HUES64 (cell line): ENCODE measurements around the gene URM1.

ENCODE experiments used
- H3K27ac ChIP-seq: 2 replicates; pipeline ENCODE4 v1.7.0; 2013; ENCODE audit warnings: low read depth, low read length, inconsistent platforms
- H3K27me3 ChIP-seq: 2 replicates; pipeline ENCODE4 v1.6.1; 2013; ENCODE audit warnings: mild to moderate bottlenecking, low read length; ENCODE audit not compliant: insufficient read depth
- H3K36me3 ChIP-seq: 2 replicates; pipeline ENCODE4 v1.6.1; 2013; ENCODE audit warnings: mild to moderate bottlenecking, low read length; ENCODE audit not compliant: insufficient read depth
- H3K4me1 ChIP-seq: 2 replicates; pipeline ENCODE4 v1.6.1; 2013; ENCODE audit warnings: mild to moderate bottlenecking, low read length, moderate library complexity; ENCODE audit not compliant: insufficient read depth
- H3K4me3 ChIP-seq: 2 replicates; pipeline ENCODE4 v1.5.1; 2013; ENCODE audit warnings: mild to moderate bottlenecking, low read length, moderate library complexity
- H3K9ac ChIP-seq: 2 replicates; pipeline ENCODE4 v1.6.1; 2013; ENCODE audit warnings: mild to moderate bottlenecking, low read depth, low read length
- H3K9me3 ChIP-seq: 2 replicates; pipeline ENCODE4 v1.6.1; 2013; ENCODE audit warnings: low read depth, low read length; ENCODE audit not compliant: insufficient read depth
- WGBS: fragments of 150-250, 120-280 bp; methylation state at CpG from one replicate; pipeline ENCODE4 v1.1.7; 2013; ENCODE audit warnings: missing lambda C conversion rate; 5-methylcytosine and 5-hydroxymethylcytosine counted together

The URM1 gene

GRCh38 chr9:128389395-128390149 is 18.4 kb downstream of the URM1 start:
- H3K27me3 ChIP-seq, result peaks cover 100% of the 10 kb centered on the region
- peaks cover 18% of the 10 kb centered on the region for H3K36me3 ChIP-seq
- H3K9me3 ChIP-seq, result no peaks in the 10 kb centered on the region
- H3K9ac ChIP-seq, result no peak overlapping the region
- no peak overlapping the region for H3K4me3 ChIP-seq
- 70% methylated on average over 13 of the region's 13 CpGs for WGBS
- H3K4me1 ChIP-seq, result peaks cover 47% of the 10 kb centered on the region
- no peak overlapping the region for H3K27ac ChIP-seq

GRCh38 chr9:128390150-128390812 is 19.1 kb downstream of the URM1 start:
- peaks cover 40% of the 10 kb centered on the region for H3K4me1 ChIP-seq
- no peak overlapping the region for H3K9ac ChIP-seq
- H3K9me3 ChIP-seq, result no peaks in the 10 kb centered on the region
- peaks cover 100% of the 10 kb centered on the region for H3K27me3 ChIP-seq
- peaks cover 18% of the 10 kb centered on the region for H3K36me3 ChIP-seq
- no peak overlapping the region for H3K4me3 ChIP-seq
- H3K27ac ChIP-seq, result no peak overlapping the region
- WGBS, result 72% methylated on average over 11 of the region's 11 CpGs

DNA sequence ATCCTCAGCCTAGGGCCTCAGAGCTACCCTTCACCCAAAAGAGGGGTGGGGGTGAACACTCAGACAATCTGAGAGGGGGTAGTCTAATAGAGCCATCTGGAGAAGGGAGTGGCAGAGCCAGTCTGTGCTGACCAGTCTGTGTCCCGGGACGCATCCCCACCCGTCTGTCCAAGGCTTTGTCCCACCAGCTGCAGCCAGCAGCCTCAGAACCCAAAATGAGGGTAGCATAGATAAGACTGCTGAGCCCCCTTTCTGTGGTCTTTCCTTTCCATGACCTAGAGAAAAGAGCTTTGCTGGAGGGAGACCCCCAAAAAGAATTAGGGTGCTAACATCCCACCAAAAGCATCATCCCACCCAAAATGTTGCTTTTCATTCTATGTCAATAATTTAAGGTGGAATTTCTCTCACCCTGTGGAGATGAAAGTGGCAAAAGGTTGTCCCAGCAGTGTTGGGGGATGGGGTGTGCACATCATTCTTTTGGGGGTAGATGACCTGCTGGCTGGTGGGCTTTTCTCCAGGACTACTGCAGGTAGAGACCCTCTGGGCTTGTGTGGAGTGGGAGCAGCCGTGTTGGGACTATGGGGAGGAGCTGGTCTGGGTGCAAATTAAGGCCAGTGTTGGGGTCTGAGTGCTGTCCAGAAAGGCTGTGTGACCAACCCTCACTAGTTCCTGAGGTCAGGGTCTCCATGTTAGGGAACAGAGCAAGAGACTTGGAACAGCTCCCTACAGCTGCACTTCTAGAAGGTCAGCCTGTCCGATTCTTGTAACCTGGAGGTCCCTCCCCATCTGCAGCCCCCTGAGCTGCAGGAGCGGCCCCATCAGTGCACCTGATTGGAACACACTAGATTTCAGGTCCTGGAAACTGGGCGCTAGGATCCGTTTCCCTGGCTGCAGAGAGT is 19.9 kb downstream of the URM1 start:
- Histone ChIP-seq H3K27ac (no peak overlapping the region), H3K9ac (no peak overlapping the region), H3K36me3 (peaks cover 18% of the 10 kb centered on the region), H3K4me1 (peaks cover 33% of the 10 kb centered on the region), H3K4me3 (peak overlapping the region; percentile 51; the same call in 1 of the 2 replicates), H3K9me3 (no peaks in the 10 kb centered on the region), H3K27me3 (peaks cover 100% of the 10 kb centered on the region)
- WGBS, result 77% methylated on average over 7 of the region's 8 CpGs

- H3K4me3 ChIP-seq, result peak overlapping the region; percentile 51; the same call in 1 of the 2 replicates
- H3K4me1 ChIP-seq, result peaks cover 35% of the 10 kb centered on the region
- H3K27ac ChIP-seq, result no peak overlapping the region
- 5% methylated on average over 21 of the region's 21 CpGs for WGBS
- no peaks in the 10 kb centered on the region for H3K9me3 ChIP-seq
- H3K27me3 ChIP-seq, result peaks cover 100% of the 10 kb centered on the region
- H3K9ac ChIP-seq, result no peak overlapping the region
- peaks cover 18% of the 10 kb centered on the region for H3K36me3 ChIP-seq
Measured at GRCh38 chr9:128391956-128392301, 20.8 kb downstream of the URM1 start.

DNA sequence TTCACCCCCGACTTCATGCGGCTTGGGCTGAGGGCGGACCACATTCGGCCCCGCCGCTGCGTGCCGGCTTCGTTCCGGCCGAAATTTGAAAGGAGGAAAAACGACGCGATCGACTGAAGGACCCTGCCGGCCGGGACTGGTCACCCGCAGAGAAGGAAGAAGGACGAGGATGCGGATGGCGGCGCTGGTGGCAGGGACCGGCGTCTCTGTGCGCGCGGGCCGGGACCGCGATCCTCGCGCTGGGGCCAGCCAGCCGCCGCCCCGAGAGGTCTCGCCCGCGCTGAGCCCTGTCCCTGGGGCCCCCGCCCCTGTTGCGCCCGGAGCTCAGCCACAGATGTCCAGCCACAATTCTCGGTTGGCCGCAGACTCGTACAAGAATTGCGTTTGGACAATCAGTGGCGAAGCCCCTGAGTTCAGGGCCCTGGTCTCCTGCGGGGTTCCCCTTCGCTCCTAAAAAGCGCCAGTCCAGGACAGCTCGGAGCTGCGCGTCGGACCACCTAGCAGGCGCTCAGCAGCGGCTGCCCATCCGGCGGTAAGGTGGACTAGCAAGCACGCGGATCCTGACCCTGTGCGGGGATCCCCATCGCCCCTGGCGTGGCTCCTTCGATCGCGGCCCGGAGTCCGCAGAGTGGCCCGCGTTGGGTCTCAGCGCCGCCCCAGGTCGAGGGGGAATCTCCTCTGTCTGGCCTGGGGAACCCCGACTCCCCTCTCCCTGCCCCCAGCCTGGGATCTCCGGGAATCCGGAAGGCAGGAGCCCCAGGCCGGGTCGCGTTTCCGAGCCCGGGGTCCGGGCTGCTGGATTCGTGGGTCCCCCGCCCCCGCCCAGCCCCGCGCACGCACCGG is 21.3 kb downstream of the URM1 start:
- peaks cover 15% of the 10 kb centered on the region for H3K36me3 ChIP-seq
- no peaks in the 10 kb centered on the region for H3K9me3 ChIP-seq
- under 1% methylated on average over 88 of the region's 88 CpGs for WGBS
- peaks cover 100% of the 10 kb centered on the region for H3K27me3 ChIP-seq
- H3K4me1 ChIP-seq, result peaks cover 38% of the 10 kb centered on the region
- peak overlapping the region; percentile 51 for H3K4me3 ChIP-seq
- peak overlapping the region; percentile 58; the same call in 1 of the 2 replicates for H3K27ac ChIP-seq
- H3K9ac ChIP-seq, result peak overlapping the region; percentile 53; the same call in 1 of the 2 replicates

DNA sequence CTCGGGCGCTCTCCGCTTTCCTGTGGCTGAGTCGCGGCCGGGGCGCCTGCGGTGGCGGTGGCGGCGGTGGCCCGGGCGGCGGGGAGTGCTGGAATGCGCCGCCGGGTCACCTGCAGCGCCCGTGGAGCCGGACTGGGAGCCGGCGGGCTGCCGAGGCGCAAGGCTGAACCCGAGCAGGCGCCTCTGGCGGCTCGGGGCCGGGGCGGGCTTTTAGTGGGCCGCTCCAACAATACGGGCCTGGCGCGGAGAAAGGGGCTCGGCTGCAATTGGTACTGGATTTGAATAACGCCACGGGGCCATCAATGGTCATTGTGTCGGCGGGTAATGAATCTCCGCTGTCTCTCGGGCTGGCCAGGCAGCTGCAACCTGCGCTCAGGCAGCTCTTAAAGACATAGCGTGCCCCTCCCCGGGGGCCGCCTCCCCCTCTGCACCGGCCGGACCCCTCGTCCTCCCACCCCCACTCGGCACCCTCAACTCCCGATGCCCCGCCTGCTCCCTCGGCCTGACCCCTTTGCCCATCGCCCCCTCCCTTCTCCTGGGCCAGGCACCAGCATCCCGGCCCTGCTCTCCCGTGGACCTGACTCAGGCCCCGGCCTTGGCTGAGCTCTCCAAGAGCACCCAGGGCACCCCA is 22.1 kb downstream of the URM1 start:
- H3K4me3 ChIP-seq, result peak overlapping the region; percentile 51
- H3K36me3 ChIP-seq, result peaks cover 8% of the 10 kb centered on the region
- H3K27me3 ChIP-seq, result peaks cover 100% of the 10 kb centered on the region
- no peaks in the 10 kb centered on the region for H3K9me3 ChIP-seq
- 1% methylated on average over 56 of the region's 56 CpGs for WGBS
- peak overlapping the region; percentile 58; the same call in 1 of the 2 replicates for H3K27ac ChIP-seq
- H3K9ac ChIP-seq, result no peak overlapping the region
- H3K4me1 ChIP-seq, result peaks cover 39% of the 10 kb centered on the region

DNA sequence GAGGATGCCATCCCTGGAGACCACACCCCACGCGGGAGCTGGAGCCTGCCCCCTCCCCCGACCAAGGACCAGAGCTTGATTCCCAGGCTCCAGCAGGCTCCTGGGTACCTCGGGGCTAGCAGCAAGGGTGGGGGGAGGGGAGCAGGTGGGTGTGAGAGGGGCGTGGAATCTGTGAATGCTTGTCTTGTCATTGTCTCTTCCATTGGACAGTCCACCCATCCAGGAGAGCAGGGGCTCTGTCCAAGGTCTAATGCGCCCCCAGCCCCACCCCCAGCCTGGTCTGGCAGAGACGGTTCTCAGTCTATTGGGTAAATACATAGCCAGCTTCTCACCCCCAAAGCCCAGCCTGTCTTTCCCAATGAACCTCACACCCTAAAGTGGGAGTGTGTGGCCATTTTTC is 22.8 kb downstream of the URM1 start:
- Histone ChIP-seq H3K9ac (no peak overlapping the region), H3K4me3 (peak overlapping the region; percentile 51; the same call in 1 of the 2 replicates), H3K27ac (no peak overlapping the region; the same call in 1 of the 2 replicates), H3K36me3 (peaks cover under 1% of the 10 kb centered on the region; the same call in 1 of the 2 replicates), H3K4me1 (peaks cover 39% of the 10 kb centered on the region), H3K27me3 (peaks cover 100% of the 10 kb centered on the region), H3K9me3 (no peaks in the 10 kb centered on the region)
- WGBS, result 10% methylated on average over 7 of the region's 7 CpGs

DNA sequence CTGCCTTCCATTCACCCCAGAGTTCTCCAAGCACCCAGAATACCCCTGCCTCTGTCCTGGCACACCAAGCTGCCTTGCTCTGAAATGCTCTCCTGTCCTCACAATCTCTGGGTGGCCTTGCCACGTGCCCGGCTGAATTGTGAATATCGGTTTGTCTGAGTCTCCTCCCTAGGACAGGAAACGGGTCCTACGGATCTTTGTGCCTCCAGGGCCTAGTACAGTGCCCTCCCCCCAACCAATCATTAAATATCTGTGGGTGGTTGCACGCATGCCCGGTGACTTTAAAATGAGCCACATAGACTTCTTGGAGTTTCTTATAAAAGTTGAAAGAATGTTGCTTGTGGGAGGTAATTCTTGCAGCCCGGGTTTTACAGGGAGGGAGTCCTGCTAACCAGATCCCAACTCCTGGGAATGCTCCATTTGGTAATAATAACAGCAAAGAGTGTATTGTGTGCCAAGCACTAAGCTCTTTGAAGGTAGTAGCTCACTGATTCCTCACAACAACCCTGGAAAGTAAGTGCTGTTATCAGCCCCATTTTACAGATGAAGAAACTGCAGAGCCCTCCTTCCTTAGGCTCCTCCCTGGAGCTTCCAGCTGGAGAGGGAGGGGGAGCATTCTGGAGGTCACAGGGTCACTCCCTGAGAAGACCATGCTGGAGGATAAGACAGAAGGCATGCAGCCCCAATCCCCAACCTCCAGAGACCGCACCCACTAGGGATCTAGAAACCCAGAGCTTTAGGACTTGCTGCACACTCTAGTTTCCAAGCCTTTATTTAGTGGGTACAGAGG is 23.4 kb downstream of the URM1 start:
- Histone ChIP-seq H3K27ac (no peak overlapping the region), H3K9ac (no peak overlapping the region), H3K9me3 (no peaks in the 10 kb centered on the region), H3K27me3 (peaks cover 100% of the 10 kb centered on the region), H3K36me3 (no peaks in the 10 kb centered on the region), H3K4me3 (no peak overlapping the region), H3K4me1 (peaks cover 39% of the 10 kb centered on the region)
- 20% methylated on average over 9 of the region's 9 CpGs for WGBS

GRCh38 chr9:128396970-128397613 is 25.9 kb downstream of the URM1 start:
- Histone ChIP-seq H3K4me1 (peaks cover 22% of the 10 kb centered on the region), H3K36me3 (no peaks in the 10 kb centered on the region), H3K27me3 (peaks cover 100% of the 10 kb centered on the region), H3K27ac (no peak overlapping the region), H3K4me3 (no peak overlapping the region), H3K9me3 (no peaks in the 10 kb centered on the region), H3K9ac (no peak overlapping the region)
- WGBS, result 3% methylated on average over 19 of the region's 19 CpGs
